Cardiac muscle cell (in vitro differentiated cells and primary cell): Measurements from ENCODE around the gene STMN1. TPM values are rescaled to one million over a fixed set of nuclear protein-coding genes. Genes with fewer than 3 reads are reported as not detected.

Experiments used
- DNase-seq, 2 donors: peaks; one replicate each; pipeline versions ENCODE4 v3.0.0 to v3.0.0-alpha.2; 2010 to 2017; ENCODE audit warnings: low read depth in 1 of 2, low spot score in 1 of 2
- H3K27ac ChIP-seq: fragments of 200-600 bp; sonication (generic); 2 replicates; pipeline ENCODE4 v1.5.1; 2016
- H3K27me3 ChIP-seq: fragments of 200-600 bp; sonication (generic); 2 replicates; pipeline ENCODE4 v1.6.0; 2016; ENCODE audit warnings: control low read depth
- H3K36me3 ChIP-seq: fragments of 200-600 bp; sonication (generic); 2 replicates; pipeline ENCODE4 v1.5.1; 2016; ENCODE audit warnings: control low read depth
- H3K4me1 ChIP-seq: fragments of 200-600 bp; sonication (generic); 2 replicates; pipeline ENCODE4 v1.8.1; 2017; ENCODE audit warnings: low read depth, mild to moderate bottlenecking, mixed run types
- H3K4me3 ChIP-seq: fragments of 200-600 bp; sonication (generic); 2 replicates; pipeline ENCODE4 v1.5.1; 2016; ENCODE audit warnings: mild to moderate bottlenecking
- H3K9me3 ChIP-seq: fragments of 200-600 bp; sonication (generic); 2 replicates; pipeline ENCODE4 v1.5.1; 2017; ENCODE audit warnings: low read depth, mild to moderate bottlenecking, control low read depth
- polyA plus RNA-seq: library from polyadenylated mRNA; unstranded; fragments of >200 nt; fragmentation: Nextera tagmentation; extraction: Ambion mirVana; gene quantifications from 2 replicates; pipeline ENCODE4 v1.2.1, GENCODE V29; 2016
- total RNA-seq: library from RNA; depleted of rRNA; stranded (reverse); fragments of >200 nt; gene quantifications from 2 replicates; pipeline ENCODE4 v1.2.3, GENCODE V29; 2016
- TF ChIP-seq, protein P1 (sequence below): IDR thresholded peaks from 2 replicates; pipeline ENCODE4 v1.5.1; 2012; ENCODE audit warnings: low read depth, mild to moderate bottlenecking, low read length

Gene STMN1
- total and polyA plus RNA-seq, 2 experiments from 2014 or later, result 572 to 943 TPM

DNA sequence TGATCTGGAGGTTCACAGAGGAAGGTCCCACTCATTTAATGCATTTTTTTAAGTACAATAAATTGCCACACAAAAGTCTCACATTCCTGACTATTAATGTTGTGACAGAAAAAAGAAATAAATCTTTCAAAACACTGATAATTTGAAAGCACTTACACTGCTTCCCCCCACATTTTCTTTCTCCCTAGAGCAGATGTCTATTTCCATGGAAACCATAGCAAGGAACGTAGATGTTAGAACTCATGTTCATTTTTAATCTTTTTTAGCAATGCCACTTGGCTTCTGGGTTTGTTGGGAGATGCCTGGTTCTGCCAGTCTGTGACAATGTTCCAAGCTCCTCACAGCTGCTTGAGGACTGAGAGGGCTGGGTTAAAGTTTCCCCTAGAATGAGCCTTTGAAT is 1.9 kb upstream of the STMN1 start:
- Histone ChIP-seq H3K9me3 (no peaks in the 10 kb centered on the region), H3K4me1 (peaks cover 10% of the 10 kb centered on the region), H3K36me3 (peaks cover 6% of the 10 kb centered on the region), H3K27me3 (no peaks in the 10 kb centered on the region), H3K27ac (no peak overlapping the region), H3K4me3 (no peak overlapping the region)
- TF ChIP-seq, protein P1, sequence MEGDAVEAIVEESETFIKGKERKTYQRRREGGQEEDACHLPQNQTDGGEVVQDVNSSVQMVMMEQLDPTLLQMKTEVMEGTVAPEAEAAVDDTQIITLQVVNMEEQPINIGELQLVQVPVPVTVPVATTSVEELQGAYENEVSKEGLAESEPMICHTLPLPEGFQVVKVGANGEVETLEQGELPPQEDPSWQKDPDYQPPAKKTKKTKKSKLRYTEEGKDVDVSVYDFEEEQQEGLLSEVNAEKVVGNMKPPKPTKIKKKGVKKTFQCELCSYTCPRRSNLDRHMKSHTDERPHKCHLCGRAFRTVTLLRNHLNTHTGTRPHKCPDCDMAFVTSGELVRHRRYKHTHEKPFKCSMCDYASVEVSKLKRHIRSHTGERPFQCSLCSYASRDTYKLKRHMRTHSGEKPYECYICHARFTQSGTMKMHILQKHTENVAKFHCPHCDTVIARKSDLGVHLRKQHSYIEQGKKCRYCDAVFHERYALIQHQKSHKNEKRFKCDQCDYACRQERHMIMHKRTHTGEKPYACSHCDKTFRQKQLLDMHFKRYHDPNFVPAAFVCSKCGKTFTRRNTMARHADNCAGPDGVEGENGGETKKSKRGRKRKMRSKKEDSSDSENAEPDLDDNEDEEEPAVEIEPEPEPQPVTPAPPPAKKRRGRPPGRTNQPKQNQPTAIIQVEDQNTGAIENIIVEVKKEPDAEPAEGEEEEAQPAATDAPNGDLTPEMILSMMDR, result no peak
- DNase-seq, result no peak

DNA sequence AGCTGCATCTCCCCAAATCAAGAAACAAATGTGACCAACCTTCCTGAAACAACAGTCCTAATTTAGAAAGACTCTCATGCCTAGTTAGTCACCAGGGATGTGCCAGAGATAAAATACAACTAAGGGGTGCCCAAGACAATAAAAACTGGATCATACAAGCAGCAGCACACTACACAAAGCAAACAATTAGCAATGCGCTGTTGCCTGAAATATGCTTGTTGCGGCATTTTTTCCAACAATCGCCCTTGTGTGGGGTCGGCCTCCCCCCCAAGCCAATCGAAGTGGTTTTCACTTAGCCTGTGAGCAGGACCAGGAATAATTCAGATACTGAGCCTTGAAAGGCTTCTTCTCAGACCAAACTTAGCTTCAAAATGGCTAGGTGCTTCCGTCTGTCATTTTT is 1.4 kb upstream of the STMN1 start:
- no peak for DNase-seq
- peaks cover 11% of the 10 kb centered on the region for H3K36me3 ChIP-seq
- no peaks in the 10 kb centered on the region for H3K9me3 ChIP-seq
- H3K27me3 ChIP-seq, result no peaks in the 10 kb centered on the region
- H3K27ac ChIP-seq, result no peak overlapping the region
- TF ChIP-seq, protein P1, result no peak
- H3K4me3 ChIP-seq, result no peak overlapping the region
- H3K4me1 ChIP-seq, result peaks cover 10% of the 10 kb centered on the region

DNA sequence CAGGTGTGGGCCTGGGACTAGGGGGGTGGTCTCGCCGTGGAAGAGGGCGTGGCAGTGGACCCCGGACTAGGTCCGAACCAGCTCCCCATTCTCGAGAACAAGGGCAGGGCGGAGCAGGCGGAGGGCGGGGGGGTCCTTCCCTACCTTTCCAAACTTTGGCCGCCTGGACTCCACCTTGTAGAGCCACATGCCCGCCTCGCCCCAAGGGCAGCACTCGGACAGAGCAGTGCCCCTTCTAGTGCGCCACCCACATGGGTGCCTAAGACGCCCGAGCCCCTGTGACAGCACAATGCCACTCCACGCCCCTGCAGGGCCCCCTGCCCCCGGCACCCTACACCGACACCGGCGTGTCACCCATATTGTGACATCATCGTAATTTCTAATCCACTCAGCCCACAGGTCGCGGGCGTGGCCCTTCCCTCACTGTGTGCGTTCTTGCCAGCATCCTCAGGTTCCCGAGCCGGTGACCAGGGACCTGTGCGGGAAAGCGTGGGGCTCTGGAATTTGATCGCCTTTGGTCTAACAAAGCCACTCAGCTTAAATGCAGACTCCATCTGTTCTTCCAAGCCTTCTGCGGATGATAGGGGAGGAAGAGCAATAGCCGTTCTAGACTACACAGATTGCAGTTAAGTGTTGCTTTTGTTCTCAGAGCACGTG is 553 bp upstream of the STMN1 start:
- Histone ChIP-seq H3K9me3 (no peaks in the 10 kb centered on the region), H3K27me3 (no peaks in the 10 kb centered on the region), H3K36me3 (peaks cover 19% of the 10 kb centered on the region), H3K4me3 (peak overlapping the region; percentile 86), H3K4me1 (peaks cover 10% of the 10 kb centered on the region), H3K27ac (no peak overlapping the region)
- DNase-seq, result peak in 1 of 2 donors; percentile 28
- TF ChIP-seq, protein P1, result no peak

DNA sequence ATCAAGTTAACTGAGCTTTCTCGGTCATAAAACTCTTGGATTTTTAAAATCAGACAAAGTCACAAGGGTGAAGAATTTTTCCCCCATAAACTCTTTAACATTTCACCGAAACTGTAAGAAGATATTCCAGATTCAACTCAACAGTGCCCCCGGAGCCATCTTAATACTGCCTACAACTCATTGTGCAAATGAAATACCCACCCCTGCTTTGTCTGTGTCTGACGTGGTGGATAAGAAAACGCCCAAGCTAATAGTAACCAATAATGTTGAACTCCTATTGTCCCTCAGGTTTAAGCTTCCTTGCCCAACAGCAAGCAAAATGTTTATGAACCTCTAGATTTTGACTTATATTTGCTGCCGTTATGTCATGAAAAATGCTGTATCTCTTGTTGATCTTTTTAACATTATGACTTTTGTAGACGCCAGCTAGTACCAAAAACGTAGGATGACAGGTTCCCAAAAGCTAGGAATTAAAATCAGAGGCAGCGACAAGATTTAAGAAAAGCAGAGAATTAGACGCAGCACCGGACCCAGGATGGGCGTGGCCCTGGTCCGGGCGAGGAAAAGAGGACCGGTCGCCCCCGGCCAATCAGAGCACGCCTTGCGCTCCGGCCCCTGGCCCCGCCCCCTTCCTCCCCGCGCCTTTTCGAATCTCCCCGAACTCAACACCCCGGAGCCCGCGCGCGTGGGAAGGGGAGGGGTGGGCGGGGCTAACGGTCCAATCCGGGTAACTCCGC is 1.1 kb downstream of the STMN1 start:
- H3K4me1 ChIP-seq, result peaks cover 10% of the 10 kb centered on the region
- TF ChIP-seq, protein P1, result peak; percentile 17
- peak; percentile 94 to 95 for DNase-seq

DNA sequence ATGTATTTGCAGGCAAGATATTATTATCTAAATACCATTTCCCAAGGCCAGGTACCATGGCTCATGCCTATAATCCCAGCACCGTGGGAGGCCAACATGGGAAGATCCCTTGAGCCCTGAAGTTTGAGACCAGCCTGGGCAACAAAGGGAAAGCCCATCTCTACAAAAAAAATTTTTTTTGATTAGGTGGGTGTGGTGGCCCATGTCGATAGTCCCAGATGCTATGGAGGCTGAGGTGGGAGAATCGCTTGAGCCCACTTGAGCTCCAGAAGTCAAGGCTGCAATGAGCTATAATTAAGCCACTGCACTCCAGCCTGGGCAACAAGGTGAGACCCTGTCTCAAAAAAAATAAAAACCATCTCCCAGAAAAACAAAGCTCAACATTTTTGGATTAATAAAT is 2.2 kb downstream of the STMN1 start:
- no peak for DNase-seq
- Histone ChIP-seq H3K4me3 (peak overlapping the region; percentile 86), H3K36me3 (peaks cover 43% of the 10 kb centered on the region), H3K4me1 (peaks cover 10% of the 10 kb centered on the region), H3K27me3 (no peaks in the 10 kb centered on the region), H3K9me3 (no peaks in the 10 kb centered on the region), H3K27ac (no peak overlapping the region)
- TF ChIP-seq, protein P1, result no peak

More for the DNA sequence above, 1.1 kb downstream of the STMN1 start:
- Histone ChIP-seq H3K27me3 (no peaks in the 10 kb centered on the region), H3K9me3 (no peaks in the 10 kb centered on the region), H3K36me3 (peaks cover 35% of the 10 kb centered on the region), H3K4me3 (peak overlapping the region; percentile 86), H3K27ac (peak overlapping the region; percentile 78)
